Right lung (tissue), 5 donors: Measurements from ENCODE around the gene TTPAL. TPM values are rescaled to one million over a fixed set of nuclear protein-coding genes. Genes with fewer than 3 reads are reported as not detected.

Experiments
- DNase-seq, 2 donors: peaks; one replicate each; pipeline ENCODE4 v3.0.0-alpha.2; 2013
- polyA plus RNA-seq, 5 donors: library from polyadenylated mRNA; unstranded; fragments of 120-200 nt; gene quantifications; one replicate each; pipeline versions ENCODE4 v1.2.1 to v1.2.3, GENCODE V29; 2013; ENCODE audit warnings: inconsistent platforms in 1 of 5, low replicate concordance in 1 of 5; ENCODE audit not compliant: insufficient read length in 5 of 5, insufficient read depth in 1 of 5

TTPAL gene
- polyA plus RNA-seq, 5 donors = 10.1 to 12.8 (median 10.4) TPM

GRCh38 chr20:44438782-44439181 is 36.9 kb upstream of the TTPAL start:
- DNase-seq = no peak

GRCh38 chr20:44439318-44439717 is 36.4 kb upstream of the TTPAL start:
- DNase-seq = no peak

DNA sequence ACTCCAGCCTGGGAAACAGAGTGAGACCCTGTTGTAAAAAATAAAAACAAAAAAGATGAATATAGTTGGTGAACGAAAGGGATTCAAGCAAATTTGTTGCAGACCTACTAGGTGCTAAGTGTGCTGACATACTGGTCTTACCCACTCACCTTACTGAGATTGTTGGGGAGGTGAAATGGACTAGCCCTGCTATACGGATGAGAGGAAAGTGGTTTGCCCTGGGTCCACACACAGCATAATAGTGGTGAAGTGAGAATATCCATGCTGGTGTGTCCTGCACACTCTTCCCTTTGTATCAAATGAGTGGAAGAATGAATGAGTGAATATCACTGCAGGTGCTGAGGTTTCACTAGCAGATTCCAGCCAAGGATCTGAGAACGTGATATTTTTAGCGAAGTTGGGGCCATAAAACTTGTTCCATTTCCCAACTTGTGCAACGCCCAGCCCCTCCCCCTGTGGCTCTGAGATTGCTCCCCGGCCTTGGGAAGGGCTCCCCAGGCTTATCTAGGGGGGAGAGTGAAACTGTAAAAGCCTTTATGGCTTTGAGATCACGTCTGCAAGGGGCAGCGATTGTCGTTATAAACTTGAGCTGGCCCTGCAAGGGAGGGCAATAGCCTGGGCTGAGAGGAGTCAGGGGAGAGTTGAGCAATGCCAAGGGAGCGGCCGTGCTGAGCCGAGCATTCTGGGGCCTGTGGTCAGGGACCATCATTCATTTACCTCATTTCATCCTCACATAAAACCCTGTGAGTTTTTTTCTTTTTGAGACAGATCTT is 33.2 kb upstream of the TTPAL start:
- DNase-seq = no peak

DNA sequence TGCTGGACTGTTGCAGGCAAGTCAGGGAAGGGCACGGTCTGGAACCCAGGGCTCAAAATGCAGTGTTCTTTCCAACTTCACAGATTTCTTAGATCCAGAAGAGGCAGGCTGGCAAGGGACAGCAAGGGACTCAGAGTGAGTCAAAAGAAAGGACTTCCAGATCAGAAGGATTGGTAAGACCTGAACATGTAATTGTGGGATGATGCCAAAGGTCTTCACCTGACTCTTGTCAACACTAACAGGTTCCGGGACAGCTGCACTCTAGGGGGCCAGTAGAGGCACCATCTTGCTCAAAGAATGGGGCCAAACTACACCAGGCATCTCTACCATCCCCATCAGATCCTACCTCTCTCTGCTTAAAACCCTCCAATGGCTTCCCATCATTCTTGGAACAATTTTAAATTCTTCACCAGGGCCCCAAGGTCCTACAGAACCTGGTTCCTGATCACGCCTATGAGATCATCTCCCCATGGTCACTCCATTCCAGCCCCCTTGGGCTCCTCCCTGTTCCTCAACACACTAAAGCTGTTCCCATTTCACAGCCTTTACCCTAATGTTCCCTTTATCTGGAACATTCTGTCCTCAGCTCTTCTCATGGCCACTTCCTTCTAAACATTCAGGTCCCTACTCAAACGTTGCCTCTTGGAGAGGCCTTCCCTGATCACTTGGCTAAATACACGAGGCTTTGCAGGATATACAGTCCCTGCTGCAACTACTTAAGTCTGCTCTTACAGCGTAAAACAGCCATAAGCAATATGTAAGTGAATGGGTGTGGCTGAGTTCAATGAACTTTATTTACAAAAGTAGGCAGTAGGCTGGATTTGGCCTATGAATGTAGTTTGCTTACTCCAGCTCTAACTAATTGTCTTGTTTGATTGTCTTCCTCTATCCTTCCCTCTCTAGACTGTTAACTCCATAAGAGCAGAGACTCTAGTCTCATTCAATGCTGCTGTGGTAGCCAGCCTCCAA is 29.6 kb upstream of the TTPAL start:
- DNase-seq = no peak

GRCh38 chr20:44447827-44448419 is 27.8 kb upstream of the TTPAL start:
- DNase-seq = no peak

DNA sequence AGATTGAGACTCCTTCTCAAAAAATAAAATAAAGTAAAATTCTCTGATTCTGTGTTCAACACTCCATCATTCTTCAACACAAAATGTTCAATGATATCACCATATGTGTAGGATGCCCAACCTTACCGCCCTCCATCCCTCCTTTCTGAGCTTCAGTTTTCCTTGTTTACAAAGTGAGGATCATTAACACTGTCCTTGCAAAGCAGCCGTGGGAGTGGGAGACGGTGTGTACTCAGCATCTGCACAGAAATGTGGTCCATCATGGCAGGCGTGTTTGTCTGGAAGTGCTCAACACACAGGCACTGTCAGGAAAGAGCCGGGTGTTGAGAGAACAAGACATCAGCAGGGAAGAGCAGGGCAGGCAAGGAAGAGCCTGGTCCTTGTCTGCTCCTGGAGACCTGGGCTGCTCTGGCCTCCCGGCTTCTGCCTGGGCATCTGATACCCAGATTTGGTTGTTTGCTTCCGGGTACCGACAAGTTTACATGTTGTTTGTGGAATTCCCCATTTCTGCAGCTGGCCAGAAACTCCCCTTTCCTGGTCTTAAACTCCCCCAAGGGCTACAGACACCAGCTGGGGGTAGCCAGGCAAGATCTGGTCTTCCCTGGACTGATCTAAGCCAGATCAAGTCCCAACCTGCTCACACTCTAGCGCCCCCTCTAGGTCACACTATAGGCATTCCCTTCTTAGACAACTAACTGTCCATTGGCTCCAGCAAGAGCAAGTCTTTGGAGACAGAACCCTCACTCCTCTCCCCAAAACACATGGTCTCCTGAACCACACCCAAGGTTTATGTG is 26.7 kb upstream of the TTPAL start:
- DNase-seq = no peak

DNA sequence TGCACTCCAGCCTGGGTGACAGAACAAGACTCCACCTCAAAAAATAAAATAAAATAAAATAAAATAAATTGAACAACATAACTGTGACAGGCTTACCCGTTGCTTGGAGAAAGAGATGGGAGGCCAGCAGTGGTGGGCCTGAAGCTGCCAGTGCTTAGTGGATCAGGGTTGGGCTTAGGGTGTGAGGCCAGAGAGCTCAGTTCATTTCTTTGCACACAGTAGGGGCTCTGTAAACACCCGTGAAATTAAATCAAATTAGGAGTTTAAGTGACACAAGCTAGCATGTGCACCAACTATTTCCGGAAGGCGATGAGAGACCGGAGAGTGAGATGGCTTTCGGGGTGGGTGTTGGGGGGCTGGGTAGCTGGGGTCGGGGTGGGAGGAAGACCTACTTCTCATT is 25.8 kb upstream of the TTPAL start:
- DNase-seq = no peak

DNA sequence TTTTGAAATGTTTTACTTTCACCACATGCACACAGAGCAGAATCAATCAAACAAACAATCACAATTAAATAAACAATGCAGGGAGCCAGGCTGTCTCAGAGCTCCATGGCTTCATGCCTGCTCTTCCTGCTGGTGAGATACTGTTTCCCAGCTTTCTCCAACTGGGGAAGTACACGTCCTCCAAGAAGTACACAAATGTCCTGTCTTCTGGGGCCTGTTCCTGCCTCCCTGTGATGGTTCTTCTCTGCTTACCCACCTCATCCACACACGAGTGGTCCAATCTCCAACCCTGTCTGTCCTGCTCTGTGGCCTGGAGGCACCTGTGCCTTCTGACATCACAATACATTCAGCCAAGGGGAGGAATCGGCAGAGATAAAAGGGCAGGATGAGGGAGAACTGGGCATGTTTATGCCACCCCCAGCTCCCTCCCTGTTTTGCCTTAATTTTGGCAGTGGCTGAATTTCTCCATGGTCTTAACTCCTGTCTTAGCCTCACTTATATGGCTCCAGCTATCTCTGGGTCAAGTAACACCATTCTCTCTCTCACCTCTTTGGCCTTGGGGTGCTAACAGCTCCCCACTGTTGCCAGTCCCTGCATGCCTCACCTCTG is 25.3 kb upstream of the TTPAL start:
- DNase-seq = no peak

DNA sequence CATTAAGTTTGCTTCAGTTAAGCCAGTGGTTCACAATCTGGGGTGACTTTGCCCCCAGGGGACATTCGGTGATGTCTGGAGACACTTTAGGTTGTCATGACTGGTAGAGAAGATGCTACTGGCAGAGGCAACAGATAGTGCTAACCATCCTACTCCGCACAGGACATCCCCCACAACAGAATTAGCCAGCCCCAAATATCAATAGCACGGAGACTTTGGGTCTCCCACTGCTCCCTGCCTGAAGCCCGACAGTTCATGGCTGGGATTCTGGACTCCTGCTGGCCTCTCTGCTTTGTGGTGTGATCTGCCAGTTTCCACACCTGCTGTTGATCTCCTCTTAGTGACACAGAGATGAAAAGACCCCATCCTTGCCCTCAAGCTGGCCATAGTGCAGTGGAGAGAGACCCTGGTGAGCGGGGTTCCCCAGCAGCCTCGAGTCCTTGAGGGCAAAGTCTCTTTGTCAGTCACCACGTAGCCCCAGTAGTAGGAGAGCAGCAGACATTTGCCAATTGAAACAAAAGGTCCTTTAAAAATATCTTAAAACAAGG is 24.7 kb upstream of the TTPAL start:
- DNase-seq = no peak

DNA sequence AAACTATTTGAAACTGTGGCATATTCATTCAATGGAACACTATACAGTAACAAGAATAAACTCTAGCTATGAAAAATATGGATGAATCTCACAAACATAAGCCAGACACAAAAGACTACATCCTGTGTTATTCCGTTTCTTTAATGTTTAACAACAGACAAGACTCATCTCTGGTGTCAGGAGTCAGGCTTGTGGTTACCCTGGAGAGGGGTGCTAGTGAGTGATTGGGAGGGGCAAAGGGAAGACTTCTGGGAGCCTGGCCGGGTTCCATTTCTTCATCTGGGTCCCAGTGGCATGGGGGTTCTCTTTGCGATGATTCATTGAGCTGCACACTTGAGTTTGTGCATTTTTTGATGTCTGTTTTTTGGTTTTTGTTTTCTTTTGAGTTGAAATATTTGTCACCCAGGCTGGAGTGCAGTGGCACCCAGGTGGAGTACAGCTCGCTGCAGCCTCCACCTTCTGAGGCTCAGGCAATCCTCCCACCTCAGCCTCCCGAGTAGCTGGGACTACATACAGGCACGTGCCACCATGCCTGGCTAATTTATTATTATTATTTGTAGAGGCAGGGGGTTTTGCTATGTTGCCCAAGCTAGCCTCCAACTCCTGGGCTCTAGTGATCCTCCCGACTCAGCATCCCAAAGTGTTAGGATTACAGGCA is 21.2 kb upstream of the TTPAL start:
- DNase-seq = no peak

DNA sequence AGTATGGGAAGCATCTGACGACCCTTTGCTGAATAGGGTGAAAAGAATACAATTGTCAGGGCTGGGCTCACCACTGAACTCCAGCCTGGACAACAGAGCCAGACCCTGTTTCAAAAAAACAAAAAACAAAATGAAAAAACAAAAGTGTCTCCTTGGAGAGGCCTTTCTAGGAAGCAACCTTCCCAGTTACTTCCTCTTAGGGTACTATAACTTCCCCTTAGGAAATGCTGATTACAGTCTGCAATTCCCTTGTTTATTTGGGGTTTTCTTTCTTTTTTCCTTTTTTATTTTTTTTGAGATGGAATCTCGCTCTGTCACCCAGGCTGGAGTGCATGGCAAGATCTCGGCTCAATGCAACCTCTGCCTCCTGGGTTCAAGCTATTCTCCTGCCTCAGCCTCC is 20.5 kb upstream of the TTPAL start:
- DNase-seq = no peak

DNA sequence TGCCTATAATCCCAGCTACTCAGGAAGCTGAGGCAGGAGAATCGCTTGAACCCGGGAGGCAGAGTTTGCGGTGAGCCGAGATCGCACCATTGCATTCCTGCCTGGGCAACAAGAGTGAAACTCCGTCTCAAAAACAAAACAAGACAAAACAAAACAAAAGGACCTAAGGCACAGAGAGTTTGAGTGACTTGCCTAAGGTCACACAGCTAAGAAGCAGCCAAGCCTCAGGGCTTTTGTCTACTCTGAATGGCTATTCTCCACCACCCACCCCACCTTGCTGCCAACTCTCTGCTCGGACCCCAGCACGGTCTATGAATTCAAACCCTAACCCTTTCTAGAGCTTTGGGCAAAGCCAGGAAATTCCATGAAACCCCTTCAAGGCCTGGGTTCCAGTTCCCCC is 19.1 kb upstream of the TTPAL start:
- no peak for DNase-seq

DNA sequence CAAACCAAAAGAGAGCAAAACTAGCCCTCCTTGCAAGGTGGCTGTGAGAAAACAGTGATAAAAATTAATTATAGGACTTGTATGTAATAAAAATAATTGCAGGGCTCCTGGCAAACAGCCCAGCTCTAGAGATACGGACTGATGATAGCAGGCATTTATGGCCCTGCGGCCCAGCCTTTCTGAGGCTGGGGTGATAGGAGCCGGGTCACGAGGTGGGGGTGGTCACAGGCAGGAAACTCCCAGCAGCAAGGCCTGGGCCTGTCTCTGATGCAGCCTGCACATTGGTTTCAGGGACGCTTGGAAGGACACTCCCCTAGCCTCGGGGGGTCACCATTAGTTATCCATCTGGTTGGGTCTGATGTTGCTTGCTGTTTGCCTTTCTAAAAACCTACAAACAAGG is 18.7 kb upstream of the TTPAL start:
- no peak for DNase-seq

- DNase-seq = no peak
Observed at GRCh38 chr20:44459271-44459670, 16.4 kb upstream of the TTPAL start.

DNA sequence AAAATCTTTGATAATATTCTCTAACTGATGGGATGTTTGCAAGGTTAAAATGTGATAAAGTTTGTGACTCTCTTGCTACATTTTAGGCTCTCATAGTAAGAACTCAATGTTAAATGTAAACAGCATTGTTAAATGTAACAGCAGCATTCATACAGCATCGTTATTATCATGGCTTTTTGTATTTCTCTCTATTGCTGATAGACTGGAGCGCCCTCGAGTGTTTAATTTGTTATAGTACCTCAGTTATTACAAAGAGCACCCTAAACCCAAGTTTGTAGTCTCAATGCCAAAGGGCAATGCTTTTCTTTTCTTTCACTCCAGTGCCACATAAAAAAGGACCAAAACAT is 14.9 kb upstream of the TTPAL start:
- no peak for DNase-seq

- DNase-seq = no peak
Observed at GRCh38 chr20:44461142-44461802, 14.4 kb upstream of the TTPAL start.

DNA sequence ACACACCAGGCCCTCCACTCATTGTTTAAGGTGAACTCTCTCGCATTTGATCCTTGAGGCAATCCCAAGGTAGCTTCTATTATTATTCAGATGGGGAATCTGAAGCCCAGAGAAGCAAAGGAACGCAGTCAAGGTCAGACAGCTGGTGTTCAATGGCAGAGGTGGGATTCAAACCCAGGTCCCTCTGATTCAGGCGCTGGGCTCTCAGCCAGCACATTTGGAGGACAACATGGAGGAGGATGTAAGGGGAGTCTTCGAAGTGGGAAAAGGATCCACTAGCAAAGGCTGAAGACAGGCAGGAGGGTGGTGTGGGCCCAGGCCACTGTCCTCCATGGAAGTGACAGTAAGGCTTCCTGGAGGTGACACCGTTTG is 13.9 kb upstream of the TTPAL start:
- no peak for DNase-seq

GRCh38 chr20:44463466-44463865 is 12.2 kb upstream of the TTPAL start:
- DNase-seq = no peak

DNA sequence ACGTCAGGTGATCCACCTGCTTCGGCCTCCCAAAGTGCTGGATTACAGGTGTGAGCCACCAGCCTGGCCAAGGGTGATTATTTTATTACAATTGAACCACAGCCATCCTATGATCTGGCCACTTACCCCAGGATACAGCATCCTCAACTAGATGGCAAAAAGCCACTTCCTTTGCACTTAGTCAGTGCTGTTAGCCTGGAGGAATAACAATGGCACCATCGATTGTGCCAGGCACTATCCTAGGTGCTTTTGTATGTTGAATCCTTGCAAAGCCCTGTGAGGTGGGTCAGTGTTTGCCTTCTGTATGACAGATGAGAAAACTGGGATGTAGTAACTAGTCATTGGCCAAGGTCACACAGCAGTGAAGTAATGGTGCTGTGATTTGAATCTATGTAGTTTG is 11.2 kb upstream of the TTPAL start:
- DNase-seq = no peak

- DNase-seq = no peak
Observed at GRCh38 chr20:44465001-44465560, 10.6 kb upstream of the TTPAL start.
